Endothelial cell of umbilical vein (primary cell): ENCODE data around the gene CELF5. TPM values are rescaled to one million over a fixed set of nuclear protein-coding genes. Genes with fewer than 3 reads are reported as not detected.

ENCODE experiments used
- BruUV-seq: library from RNA; stranded (reverse); fragments of 400-500 nt; replicated peaks from 2 replicates; lab custom pipeline; 2021; lab: Mats Ljungman, UMichigan
- CTCF ChIA-PET: fragments of 300-600, 350-600 bp; sonication (Branson Sonifier 250); formaldehyde crosslinking; loops from one replicate; lab custom pipeline; 2021; ENCODE audit warnings: antibody characterized with exemption, inconsistent platforms; lab: Charles Lee
- POLR2A ChIA-PET: fragments of 300-600, 350-600 bp; sonication (Branson Sonifier 250); formaldehyde crosslinking; loops from one replicate; lab custom pipeline; 2021; ENCODE audit warnings: antibody characterized with exemption, inconsistent platforms; lab: Charles Lee
- DNase-seq: peaks from one replicate; pipeline ENCODE4 v3.0.0-alpha.2; 2011; ENCODE audit warnings: low read depth, low spot score
- FAIRE-seq: peaks from 2 replicates; lab custom pipeline; 2011; peaks lifted over from hg19 to GRCh38; lab: Jason Lieb, UNC
- H2AFZ ChIP-seq: 2 replicates; pipeline ENCODE4 v1.6.0; 2012; ENCODE audit warnings: low read depth, low read length, control low read depth, inconsistent platforms
- H3K27ac ChIP-seq: 2 replicates; pipeline ENCODE4 v1.5.1; 2011; ENCODE audit warnings: low read depth, mild to moderate bottlenecking, control low read depth, low read length, moderate library complexity; ENCODE audit not compliant: insufficient read depth
- H3K27me3 ChIP-seq, 2 experiments: 2 replicates each; pipeline versions ENCODE4 v1.6.0 to v1.6.1; 2011; ENCODE audit warnings: low read length in 2 of 2, mixed read lengths in 1 of 2; ENCODE audit not compliant: control insufficient read depth in 2 of 2, insufficient read depth in 2 of 2
- H3K36me3 ChIP-seq, 2 experiments: 2 replicates in 1 of 2; 3 replicates in 1 of 2; pipeline ENCODE4 v1.5.1; 2011; ENCODE audit warnings: low read length in 2 of 2, mild to moderate bottlenecking in 1 of 2, moderate library complexity in 1 of 2; ENCODE audit not compliant: control insufficient read depth in 2 of 2, insufficient read depth in 2 of 2; ENCODE audit errors: extremely low read depth in 1 of 2
- H3K4me1 ChIP-seq: 3 replicates; pipeline ENCODE4 v1.5.1; 2011; ENCODE audit warnings: mild to moderate bottlenecking, low read length; ENCODE audit not compliant: control insufficient read depth, insufficient read depth; ENCODE audit errors: extremely low read depth
- H3K4me2 ChIP-seq: 2 replicates; pipeline ENCODE4 v1.6.1; 2011; ENCODE audit warnings: low read length, control low read depth, mixed read lengths; ENCODE audit not compliant: insufficient read depth
- H3K4me3 ChIP-seq, 3 experiments: fragments of 200-600 bp in 1 of 3; sonication (generic), shearing (Covaris generic) in 1 of 3; replicated peaks in 1 of 3; 2 replicates each; pipeline ENCODE4 v1.5.1; 2011 to 2016; ENCODE audit warnings: control low read depth in 3 of 3, low read length in 3 of 3, mild to moderate bottlenecking in 2 of 3, inconsistent platforms in 1 of 3, low read depth in 1 of 3, moderate library complexity in 1 of 3; ENCODE audit not compliant: insufficient read depth in 1 of 3
- H3K79me2 ChIP-seq: 2 replicates; pipeline ENCODE4 v1.6.0; 2012; ENCODE audit warnings: low read length, inconsistent platforms; ENCODE audit not compliant: control insufficient read depth, insufficient read depth
- H3K9ac ChIP-seq: replicated peaks from 2 replicates; pipeline ENCODE3; 2011; ENCODE audit warnings: low read length, control low read depth; ENCODE audit not compliant: insufficient read depth; ENCODE audit errors: extremely low read depth
- H3K9me1 ChIP-seq: replicated peaks from 3 replicates; pipeline ENCODE4 v1.6.0; 2011; ENCODE audit warnings: mild to moderate bottlenecking, low read length; ENCODE audit not compliant: control insufficient read depth, insufficient read depth; ENCODE audit errors: extremely low read depth
- H3K9me3 ChIP-seq: replicated peaks from 2 replicates; pipeline ENCODE4 v1.5.1; 2012; ENCODE audit warnings: low read length, inconsistent platforms; ENCODE audit not compliant: control insufficient read depth, insufficient read depth
- H4K20me1 ChIP-seq: replicated peaks from 2 replicates; pipeline ENCODE3; 2011; ENCODE audit warnings: mild to moderate bottlenecking, low read length; ENCODE audit not compliant: control insufficient read depth, insufficient read depth; ENCODE audit errors: extremely low read depth
- EZH2 ChIP-seq: IDR thresholded peaks from 2 replicates; pipeline ENCODE4 v1.6.1; 2012; ENCODE audit warnings: borderline replicate concordance, low read depth, mild to moderate bottlenecking, moderate library complexity, low read length, inconsistent platforms; ENCODE audit not compliant: severe bottlenecking
- FOS ChIP-seq: IDR thresholded peaks from 2 replicates; pipeline ENCODE4 v1.6.1; 2011; ENCODE audit warnings: mild to moderate bottlenecking, low read length, moderate library complexity, borderline replicate concordance; ENCODE audit not compliant: insufficient read depth
- JUN ChIP-seq: IDR thresholded peaks from 2 replicates; pipeline ENCODE4 v1.6.1; 2011; ENCODE audit warnings: borderline replicate concordance, low read depth; ENCODE audit not compliant: insufficient read length, insufficient read depth
- MAX ChIP-seq: IDR thresholded peaks from 2 replicates; pipeline ENCODE4 v1.6.1; 2011; ENCODE audit not compliant: insufficient read depth, insufficient read length
- MYC ChIP-seq: IDR thresholded peaks from one replicate; pipeline ENCODE4 v1.6.1; 2011; ENCODE audit warnings: mild to moderate bottlenecking, low read depth, low read length
- POLR2A ChIP-seq: IDR thresholded peaks from 2 replicates; pipeline ENCODE4 v1.6.1; 2012; ENCODE audit warnings: low read depth, mild to moderate bottlenecking, control low read depth, low read length
- POLR2AphosphoS5 ChIP-seq: IDR thresholded peaks from 2 replicates; pipeline ENCODE4 v1.6.1; 2012; ENCODE audit warnings: low read depth, mild to moderate bottlenecking, control low read depth, low read length, moderate library complexity; ENCODE audit not compliant: insufficient read depth
- dilution Hi-C: fragments of 300-500 bp; cut with MboI; formaldehyde crosslinking; loops from one replicate; pipeline ENCODE4 v1.15.0; 2019; ENCODE audit warnings: low sequenced_read_pairs; ENCODE audit not compliant: extremely low pct_ligation_motif_present
- intact Hi-C: fragments of 100-400 bp; cut with micrococcal nuclease; formaldehyde crosslinking; loops from one replicate; pipeline ENCODE4 v1.10.0; 2022
- polyA plus RNA-seq, 4 experiments: library from polyadenylated mRNA; depleted of rRNA in 3 of 4; stranded (reverse) in 3 of 4; unstranded in 1 of 4; fragments of >200 nt; gene quantifications; 2 replicates each; pipeline versions ENCODE4 v1.2.1 to v1.2.3, GENCODE V29; 2011 to 2012; ENCODE audit warnings: missing spikeins in 1 of 4
- total RNA-seq: library from RNA; stranded (reverse); gene quantifications from 2 replicates; pipeline ENCODE4 v1.2.3, GENCODE V29; 2021
- TF ChIP-seq, protein P1 (sequence below), 2 donors: IDR thresholded peaks; 1 replicate in 1 of 2; 2 replicates in 1 of 2; pipeline ENCODE4 v1.5.1; 2011; ENCODE audit warnings: low read length in 2 of 2, mild to moderate bottlenecking in 2 of 2, moderate library complexity in 2 of 2, control low read depth in 1 of 2, inconsistent platforms in 1 of 2, low read depth in 1 of 2; ENCODE audit not compliant: insufficient read depth in 1 of 2; ENCODE audit errors: extremely low read depth in 1 of 2

Gene CELF5
- total and polyA plus RNA-seq, 2 donors (not counting 3 experiments of a cell fraction or from before 2014, with no cell fraction given), result not detected

DNA sequence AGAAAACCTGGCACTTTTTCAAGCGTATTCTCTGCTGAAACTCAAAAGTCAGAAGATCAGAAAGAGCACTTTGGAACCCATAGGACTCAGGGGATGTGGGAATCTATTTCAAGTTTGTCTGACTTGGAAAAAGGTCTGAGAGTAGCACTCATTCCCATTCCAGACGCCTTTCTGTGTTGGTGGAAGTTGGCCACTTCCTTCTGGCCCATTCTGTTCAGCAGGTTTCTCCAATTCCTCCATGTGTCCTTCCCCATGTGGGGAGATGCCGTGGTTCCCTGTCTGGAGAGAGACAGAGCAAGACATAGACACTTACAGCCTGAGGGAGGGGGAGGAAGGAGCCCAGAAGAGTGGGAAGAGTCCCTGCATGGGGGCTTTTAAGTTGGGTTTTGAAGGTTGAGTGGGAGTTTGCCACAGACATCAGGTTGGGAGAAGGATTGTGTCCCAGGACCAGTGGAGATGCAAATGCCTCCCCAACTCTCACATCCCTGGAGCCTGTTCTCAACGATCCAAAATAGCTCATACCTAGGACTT is 48.0 kb downstream of the CELF5 start:
- Histone ChIP-seq H3K36me3 (no peaks in the 10 kb centered on the region), H3K27ac (no peak overlapping the region), H3K27me3 (peaks cover 16 to 24% of the 10 kb centered on the region in 2 experiments), H4K20me1 (no peaks in the 10 kb centered on the region), H3K4me1 (no peaks in the 10 kb centered on the region), H3K79me2 (no peaks in the 10 kb centered on the region), H3K4me2 (no peak overlapping the region), H3K9me3 (no peaks in the 10 kb centered on the region), H3K9ac (no peak overlapping the region), H2AFZ (no peak overlapping the region), H3K9me1 (no peaks in the 10 kb centered on the region), H3K4me3 (no peak overlapping the region)
- dilution Hi-C loops (no loop called here), intact Hi-C loops (no loop called here)
- TF ChIP-seq POLR2AphosphoS5 (no peak), MAX (no peak), JUN (no peak), FOS (no peak), POLR2A (no peak), MYC (no peak), EZH2 (no peak)
- TF ChIP-seq, protein P1, sequence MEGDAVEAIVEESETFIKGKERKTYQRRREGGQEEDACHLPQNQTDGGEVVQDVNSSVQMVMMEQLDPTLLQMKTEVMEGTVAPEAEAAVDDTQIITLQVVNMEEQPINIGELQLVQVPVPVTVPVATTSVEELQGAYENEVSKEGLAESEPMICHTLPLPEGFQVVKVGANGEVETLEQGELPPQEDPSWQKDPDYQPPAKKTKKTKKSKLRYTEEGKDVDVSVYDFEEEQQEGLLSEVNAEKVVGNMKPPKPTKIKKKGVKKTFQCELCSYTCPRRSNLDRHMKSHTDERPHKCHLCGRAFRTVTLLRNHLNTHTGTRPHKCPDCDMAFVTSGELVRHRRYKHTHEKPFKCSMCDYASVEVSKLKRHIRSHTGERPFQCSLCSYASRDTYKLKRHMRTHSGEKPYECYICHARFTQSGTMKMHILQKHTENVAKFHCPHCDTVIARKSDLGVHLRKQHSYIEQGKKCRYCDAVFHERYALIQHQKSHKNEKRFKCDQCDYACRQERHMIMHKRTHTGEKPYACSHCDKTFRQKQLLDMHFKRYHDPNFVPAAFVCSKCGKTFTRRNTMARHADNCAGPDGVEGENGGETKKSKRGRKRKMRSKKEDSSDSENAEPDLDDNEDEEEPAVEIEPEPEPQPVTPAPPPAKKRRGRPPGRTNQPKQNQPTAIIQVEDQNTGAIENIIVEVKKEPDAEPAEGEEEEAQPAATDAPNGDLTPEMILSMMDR (IDR thresholded peaks at IDR 0.05; ENCODE audit: extremely low read depth in 1 of 2, insufficient read depth in 1 of 2, low read depth in 1 of 2, low read length in 2 of 2), result no peak
- CTCF ChIA-PET, result interaction anchor here (1.2 kb wide), 1 partner anchor 32 kb away, joined by 5 read pairs; no protein-coding TSS in a partner anchor
- FAIRE-seq, result no peak
- POLR2A ChIA-PET, result no interaction called here
- DNase-seq, result no peak
- no TSS peak for BruUV-seq
